MM.1S (cell line): ENCODE measurements around the gene CARS2.

Source experiments
- EZH2 ChIP-seq: fragments of 300-600 bp; sonication (generic); optimal IDR thresholded peaks from 2 replicates; pipeline ENCODE3; 2017; ENCODE audit warnings: low read depth, mild to moderate bottlenecking, antibody characterized with exemption, low read length, mixed read lengths
- EZH2phosphoT487 ChIP-seq: fragments of 300-600 bp; sonication (generic); IDR thresholded peaks from 2 replicates; pipeline ENCODE4 v1.6.1; 2018; ENCODE audit warnings: antibody characterized with exemption, low read length
- TF ChIP-seq, protein P1 (sequence below): fragments of 300-600 bp; sonication (generic); IDR thresholded peaks from 2 replicates; pipeline ENCODE4 v1.5.1; 2016; ENCODE audit warnings: antibody characterized with exemption, low read length, mixed read lengths

DNA sequence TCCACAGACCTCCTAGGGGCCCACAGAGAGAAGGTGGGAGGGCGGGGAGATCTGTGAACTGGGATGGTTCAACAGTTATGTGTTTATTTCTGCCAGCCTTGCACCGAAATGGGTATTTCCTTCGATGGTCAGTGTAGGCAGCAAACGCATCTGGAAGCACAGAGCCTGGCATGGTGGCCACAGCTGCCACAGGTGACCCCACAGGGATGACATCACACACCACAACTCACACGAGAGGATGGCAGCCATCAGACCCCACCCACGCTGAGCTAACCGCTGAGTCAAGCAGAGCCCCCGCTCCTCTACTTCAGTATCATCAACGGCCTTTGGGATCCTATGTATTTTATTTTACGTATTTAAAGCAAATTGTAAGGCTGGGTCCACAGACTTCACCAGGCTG is 53.2 kb downstream of the CARS2 start:
- TF ChIP-seq, protein P1, sequence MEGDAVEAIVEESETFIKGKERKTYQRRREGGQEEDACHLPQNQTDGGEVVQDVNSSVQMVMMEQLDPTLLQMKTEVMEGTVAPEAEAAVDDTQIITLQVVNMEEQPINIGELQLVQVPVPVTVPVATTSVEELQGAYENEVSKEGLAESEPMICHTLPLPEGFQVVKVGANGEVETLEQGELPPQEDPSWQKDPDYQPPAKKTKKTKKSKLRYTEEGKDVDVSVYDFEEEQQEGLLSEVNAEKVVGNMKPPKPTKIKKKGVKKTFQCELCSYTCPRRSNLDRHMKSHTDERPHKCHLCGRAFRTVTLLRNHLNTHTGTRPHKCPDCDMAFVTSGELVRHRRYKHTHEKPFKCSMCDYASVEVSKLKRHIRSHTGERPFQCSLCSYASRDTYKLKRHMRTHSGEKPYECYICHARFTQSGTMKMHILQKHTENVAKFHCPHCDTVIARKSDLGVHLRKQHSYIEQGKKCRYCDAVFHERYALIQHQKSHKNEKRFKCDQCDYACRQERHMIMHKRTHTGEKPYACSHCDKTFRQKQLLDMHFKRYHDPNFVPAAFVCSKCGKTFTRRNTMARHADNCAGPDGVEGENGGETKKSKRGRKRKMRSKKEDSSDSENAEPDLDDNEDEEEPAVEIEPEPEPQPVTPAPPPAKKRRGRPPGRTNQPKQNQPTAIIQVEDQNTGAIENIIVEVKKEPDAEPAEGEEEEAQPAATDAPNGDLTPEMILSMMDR: no peak
- TF ChIP-seq EZH2: no peak
- TF ChIP-seq EZH2phosphoT487: no peak
